HFF-Myc (cell line): ENCODE data around the gene FHIT.

Source experiments
- DNase-seq: peaks from one replicate; pipeline ENCODE4 v3.0.0-alpha.2; 2011; ENCODE audit warnings: low read depth; ENCODE audit errors: extremely low read depth
- H3K4me3 ChIP-seq: replicated peaks from 2 replicates; pipeline ENCODE4 v1.5.1; 2011; ENCODE audit warnings: low read depth, mild to moderate bottlenecking, control low read depth, low read length
- TF ChIP-seq, protein P1 (sequence below): IDR thresholded peaks from 2 replicates; pipeline ENCODE4 v1.5.1; 2012; ENCODE audit warnings: mild to moderate bottlenecking, low read depth, low read length, control low read depth; ENCODE audit errors: missing control alignments

The FHIT gene

DNA sequence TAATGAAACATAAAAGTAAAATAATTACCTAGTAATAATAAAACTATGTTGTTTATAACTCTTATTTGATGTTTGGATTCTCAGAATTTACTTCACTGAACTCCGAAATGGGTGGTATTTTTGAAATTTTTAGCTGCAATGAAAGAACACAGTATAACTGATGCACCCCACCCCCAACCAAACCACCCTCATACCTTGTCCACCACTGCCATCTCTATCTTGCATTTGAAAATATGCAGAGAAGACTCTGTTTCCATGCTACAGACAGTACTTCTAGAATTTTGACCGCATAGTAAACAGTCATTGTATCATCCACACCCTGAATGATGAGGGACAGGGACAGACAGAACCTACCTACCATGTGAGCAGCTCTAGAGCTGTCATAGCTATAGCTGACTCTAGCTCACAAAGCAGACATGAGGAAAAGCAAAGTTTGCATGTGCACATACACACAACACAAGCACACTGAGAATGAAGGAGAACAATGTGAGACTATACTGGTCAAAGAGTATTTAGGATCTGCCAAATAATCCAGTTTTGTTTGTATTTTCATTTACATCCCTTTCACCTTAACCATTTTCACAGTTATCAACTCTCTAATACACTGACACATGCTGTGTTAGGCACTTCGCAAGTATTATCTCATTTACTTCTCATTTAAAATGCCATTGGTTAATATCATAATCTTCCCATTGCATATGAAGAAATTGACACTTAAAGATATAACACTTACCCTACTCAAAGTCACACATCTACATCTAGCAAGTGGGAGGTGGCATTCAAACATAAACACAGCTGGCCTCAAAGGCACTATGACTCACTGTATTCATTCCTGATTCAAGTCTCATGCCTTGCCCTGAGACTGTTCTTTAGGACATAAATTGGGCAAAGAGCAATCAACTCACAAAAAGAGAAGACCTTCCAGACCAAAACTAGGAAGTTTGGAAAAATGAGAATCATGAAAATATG is 1186.8 kb downstream of the FHIT start:
- DNase-seq, result no peak
- H3K4me3 ChIP-seq, result no peak overlapping the region
- TF ChIP-seq, protein P1, sequence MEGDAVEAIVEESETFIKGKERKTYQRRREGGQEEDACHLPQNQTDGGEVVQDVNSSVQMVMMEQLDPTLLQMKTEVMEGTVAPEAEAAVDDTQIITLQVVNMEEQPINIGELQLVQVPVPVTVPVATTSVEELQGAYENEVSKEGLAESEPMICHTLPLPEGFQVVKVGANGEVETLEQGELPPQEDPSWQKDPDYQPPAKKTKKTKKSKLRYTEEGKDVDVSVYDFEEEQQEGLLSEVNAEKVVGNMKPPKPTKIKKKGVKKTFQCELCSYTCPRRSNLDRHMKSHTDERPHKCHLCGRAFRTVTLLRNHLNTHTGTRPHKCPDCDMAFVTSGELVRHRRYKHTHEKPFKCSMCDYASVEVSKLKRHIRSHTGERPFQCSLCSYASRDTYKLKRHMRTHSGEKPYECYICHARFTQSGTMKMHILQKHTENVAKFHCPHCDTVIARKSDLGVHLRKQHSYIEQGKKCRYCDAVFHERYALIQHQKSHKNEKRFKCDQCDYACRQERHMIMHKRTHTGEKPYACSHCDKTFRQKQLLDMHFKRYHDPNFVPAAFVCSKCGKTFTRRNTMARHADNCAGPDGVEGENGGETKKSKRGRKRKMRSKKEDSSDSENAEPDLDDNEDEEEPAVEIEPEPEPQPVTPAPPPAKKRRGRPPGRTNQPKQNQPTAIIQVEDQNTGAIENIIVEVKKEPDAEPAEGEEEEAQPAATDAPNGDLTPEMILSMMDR, result no peak

DNA sequence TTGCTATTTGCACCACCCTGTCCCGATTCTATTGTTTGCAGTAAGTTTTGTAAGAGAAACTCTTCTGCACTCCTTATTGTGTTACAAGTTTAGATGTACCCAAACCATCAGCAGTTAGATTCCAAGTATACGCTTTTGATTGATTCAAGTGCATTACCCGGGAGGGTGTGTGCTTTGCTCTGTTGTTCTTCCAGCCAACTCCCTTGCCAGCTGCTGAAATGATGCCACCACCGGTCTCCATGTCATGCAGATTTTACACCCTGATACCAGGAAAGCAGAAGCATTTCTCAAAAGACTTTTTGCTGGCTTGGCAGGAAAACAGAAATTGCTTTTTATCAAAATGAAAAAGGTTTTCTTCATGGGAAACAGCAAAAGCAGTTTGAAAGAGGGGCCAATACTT is 1194.8 kb downstream of the FHIT start:
- TF ChIP-seq, protein P1, result no peak
- H3K4me3 ChIP-seq, result no peak overlapping the region
- DNase-seq, result no peak

DNA sequence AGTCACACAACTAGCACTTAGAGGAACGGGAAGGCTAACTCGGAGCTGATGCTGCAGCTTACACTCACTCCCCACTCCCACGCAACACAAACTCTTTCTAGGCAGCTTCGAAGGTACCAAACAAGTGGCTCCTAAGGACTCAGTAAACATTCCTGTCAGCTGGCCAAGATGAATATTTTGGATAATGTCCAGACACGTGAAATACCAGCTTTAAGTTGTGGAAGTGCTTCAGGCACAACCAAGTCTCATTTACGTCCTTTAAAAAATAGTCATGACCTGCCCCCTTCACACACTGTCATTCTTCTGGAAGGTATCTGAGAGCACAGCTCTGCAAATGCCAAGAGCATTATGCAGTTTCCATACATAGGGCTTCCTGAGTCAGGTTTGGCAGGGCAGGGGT is 1195.5 kb downstream of the FHIT start:
- TF ChIP-seq, protein P1, result no peak
- no peak for DNase-seq
- H3K4me3 ChIP-seq, result no peak overlapping the region

DNA sequence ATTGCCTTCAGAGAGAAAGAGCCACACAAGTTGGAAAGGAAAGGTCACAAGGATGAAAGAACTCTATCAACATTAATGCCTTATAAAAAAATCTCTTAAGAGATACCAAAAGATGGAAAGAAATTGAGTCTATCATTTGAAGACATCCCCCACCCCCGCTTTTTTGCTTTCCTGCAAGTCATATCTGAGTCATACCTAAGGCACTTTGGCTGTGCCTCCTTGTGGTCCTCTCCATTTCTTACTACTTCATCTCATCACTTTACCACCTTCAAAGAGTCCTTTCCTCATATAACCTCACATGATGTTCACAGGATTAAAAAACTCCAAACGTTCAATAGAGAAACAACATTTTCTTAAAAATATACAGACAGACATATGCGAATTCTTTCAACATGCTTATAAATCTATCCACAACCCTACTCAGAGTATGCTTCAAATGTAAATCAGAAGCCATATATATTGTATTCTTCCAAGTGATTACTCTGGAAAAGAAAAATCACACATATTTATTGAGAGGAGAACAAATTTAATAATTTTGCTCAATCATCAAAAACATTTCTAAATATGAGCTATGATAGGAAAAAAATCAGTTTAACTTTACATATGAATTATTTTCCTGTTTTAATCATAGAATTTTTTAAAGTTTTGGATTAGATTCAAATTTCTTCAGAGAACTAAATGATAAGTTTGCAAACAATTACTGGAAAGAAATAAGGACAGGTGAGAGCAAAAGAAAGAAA is 1197.6 kb downstream of the FHIT start:
- no peak for DNase-seq
- no peak overlapping the region for H3K4me3 ChIP-seq
- TF ChIP-seq, protein P1, result no peak

DNA sequence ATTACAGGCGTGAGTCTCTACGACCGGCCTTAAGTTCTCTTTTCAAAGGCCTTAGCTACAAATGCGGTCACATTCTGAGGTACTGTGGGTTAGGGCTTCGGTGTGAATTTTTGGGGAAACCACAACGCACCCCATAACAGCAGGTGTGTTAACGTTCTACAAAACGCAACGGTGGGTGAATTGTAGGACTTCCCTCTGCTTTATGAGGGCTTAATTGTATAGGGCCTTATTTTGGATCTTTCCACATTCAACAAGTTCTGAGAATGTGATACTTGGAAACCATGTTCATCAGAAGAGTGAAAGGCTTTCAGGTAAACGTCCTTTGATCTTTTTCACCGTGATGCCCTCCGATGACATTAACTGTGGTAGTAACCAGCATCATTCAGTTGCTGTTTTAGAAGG is 1202.8 kb downstream of the FHIT start:
- no peak overlapping the region for H3K4me3 ChIP-seq
- TF ChIP-seq, protein P1, result no peak
- DNase-seq, result no peak

DNA sequence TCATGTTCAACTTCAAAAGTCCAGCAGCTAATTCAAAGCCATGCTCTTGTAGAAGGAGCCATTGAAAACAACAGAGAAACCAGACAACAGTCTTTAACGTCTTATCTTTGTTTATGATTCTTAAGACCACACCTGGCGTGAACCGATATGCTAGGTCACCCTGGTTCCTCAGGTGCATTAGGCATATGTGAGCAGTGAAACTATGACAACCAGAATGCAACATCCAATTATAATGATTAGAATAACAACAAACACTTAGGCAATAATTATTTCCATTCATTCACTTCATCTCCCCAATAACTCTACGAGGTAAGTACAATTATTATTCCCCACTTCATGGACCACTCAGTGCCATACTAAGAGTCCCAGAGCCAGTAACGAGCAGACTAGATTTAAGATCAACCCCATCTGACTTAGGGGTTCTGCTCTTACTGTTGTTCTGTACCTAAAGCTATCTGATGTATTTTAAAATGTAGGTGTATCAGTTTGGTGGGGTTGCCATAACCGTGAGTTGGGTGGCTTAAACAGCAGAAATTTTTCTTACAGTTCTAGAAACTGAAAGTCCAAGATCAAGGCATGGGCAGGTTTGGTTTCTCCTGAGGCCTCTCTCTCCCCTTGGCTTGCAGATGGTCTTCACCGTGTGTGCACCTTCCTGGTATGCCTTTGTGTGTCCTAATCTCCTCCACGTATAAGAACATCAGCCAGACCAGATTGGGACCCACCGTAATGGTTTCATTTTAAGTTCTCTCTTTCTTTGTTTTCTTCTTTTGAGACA is 1203.6 kb downstream of the FHIT start:
- TF ChIP-seq, protein P1, result no peak
- H3K4me3 ChIP-seq, result no peak overlapping the region
- DNase-seq, result no peak
